ENCODE measurements around the gene ADCYAP1R1. TPM values are rescaled to one million over a fixed set of nuclear protein-coding genes. Genes with fewer than 3 reads are reported as not detected.

ADCYAP1R1 gene
- total RNA-seq, 1 donor from 2014 or later: 1.8 TPM

DNA sequence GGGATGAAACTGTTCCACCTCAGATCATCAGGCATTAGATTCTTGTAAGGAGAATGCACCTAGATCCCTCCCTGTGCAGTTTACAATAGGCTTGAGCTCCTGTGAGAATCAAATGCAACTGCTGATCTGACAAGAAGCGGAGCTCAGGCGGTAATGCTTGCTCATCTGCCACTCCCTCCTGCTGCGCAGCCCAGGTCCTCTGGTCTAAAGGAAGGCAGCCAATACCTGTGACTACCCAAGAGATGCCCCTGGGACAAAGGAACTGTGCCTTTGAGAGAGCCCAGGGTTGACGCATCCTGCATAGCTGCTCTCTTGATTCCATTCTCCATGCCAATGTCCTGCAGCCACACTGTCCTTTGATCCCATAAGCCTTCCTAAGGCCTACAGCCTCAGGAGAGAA is 73.1 kb downstream of the ADCYAP1R1 start:
- DNase-seq: no peak
- H3K27me3 ChIP-seq: no peaks in the 10 kb centered on the region
- ATAC-seq: no peak
- no peaks in the 10 kb centered on the region for H3K9me3 ChIP-seq
- intact Hi-C loops (cut with DNase I): loop anchor here (10.0 kb wide), 1 partner anchor 320 kb away; no protein-coding TSS in a partner anchor
- H3K36me3 ChIP-seq: no peaks in the 10 kb centered on the region
- TF ChIP-seq, protein P1, sequence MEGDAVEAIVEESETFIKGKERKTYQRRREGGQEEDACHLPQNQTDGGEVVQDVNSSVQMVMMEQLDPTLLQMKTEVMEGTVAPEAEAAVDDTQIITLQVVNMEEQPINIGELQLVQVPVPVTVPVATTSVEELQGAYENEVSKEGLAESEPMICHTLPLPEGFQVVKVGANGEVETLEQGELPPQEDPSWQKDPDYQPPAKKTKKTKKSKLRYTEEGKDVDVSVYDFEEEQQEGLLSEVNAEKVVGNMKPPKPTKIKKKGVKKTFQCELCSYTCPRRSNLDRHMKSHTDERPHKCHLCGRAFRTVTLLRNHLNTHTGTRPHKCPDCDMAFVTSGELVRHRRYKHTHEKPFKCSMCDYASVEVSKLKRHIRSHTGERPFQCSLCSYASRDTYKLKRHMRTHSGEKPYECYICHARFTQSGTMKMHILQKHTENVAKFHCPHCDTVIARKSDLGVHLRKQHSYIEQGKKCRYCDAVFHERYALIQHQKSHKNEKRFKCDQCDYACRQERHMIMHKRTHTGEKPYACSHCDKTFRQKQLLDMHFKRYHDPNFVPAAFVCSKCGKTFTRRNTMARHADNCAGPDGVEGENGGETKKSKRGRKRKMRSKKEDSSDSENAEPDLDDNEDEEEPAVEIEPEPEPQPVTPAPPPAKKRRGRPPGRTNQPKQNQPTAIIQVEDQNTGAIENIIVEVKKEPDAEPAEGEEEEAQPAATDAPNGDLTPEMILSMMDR (IDR thresholded peaks at IDR 0.05): no peak
- H3K27ac ChIP-seq: no peak overlapping the region
- H3K4me3 ChIP-seq: no peak overlapping the region
- peaks cover 3% of the 10 kb centered on the region for H3K4me1 ChIP-seq

- TF ChIP-seq, protein P1 (IDR thresholded peaks at IDR 0.05): no peak
- H3K36me3 ChIP-seq: no peaks in the 10 kb centered on the region
- DNase-seq (no peak), ATAC-seq (no peak)
- no peaks in the 10 kb centered on the region for H3K27me3 ChIP-seq
- intact Hi-C loops (cut with DNase I): loop anchor here (10.0 kb wide), 1 partner anchor 322 kb away; no protein-coding TSS in a partner anchor
- no peaks in the 10 kb centered on the region for H3K9me3 ChIP-seq
- H3K4me3 ChIP-seq: no peak overlapping the region
- H3K4me1 ChIP-seq: peaks cover 3% of the 10 kb centered on the region
- no peak overlapping the region for H3K27ac ChIP-seq
Measured at GRCh38 chr7:31126976-31127375, 74.9 kb downstream of the ADCYAP1R1 start.

- intact Hi-C loops (cut with DNase I): loop anchor here (10.0 kb wide), 1 partner anchor 324 kb away; no protein-coding TSS in a partner anchor
- Histone ChIP-seq H3K27ac (no peak overlapping the region), H3K4me1 (no peaks in the 10 kb centered on the region), H3K9me3 (no peaks in the 10 kb centered on the region), H3K4me3 (no peak overlapping the region), H3K27me3 (no peaks in the 10 kb centered on the region), H3K36me3 (no peaks in the 10 kb centered on the region)
- no peak for DNase-seq
- ATAC-seq: no peak
- TF ChIP-seq, protein P1 (IDR thresholded peaks at IDR 0.05): no peak
Measured at GRCh38 chr7:31129067-31129466, 77.0 kb downstream of the ADCYAP1R1 start.

GRCh38 chr7:31133497-31133896 is 81.4 kb downstream of the ADCYAP1R1 start:
- intact Hi-C loops (cut with DNase I): no loop called here
- ATAC-seq (peak; percentile 48), DNase-seq (no peak)
- Histone ChIP-seq H3K9me3 (no peaks in the 10 kb centered on the region), H3K4me3 (no peak overlapping the region), H3K36me3 (no peaks in the 10 kb centered on the region), H3K4me1 (no peaks in the 10 kb centered on the region), H3K27ac (no peak overlapping the region), H3K27me3 (no peaks in the 10 kb centered on the region)
- TF ChIP-seq, protein P1 (IDR thresholded peaks at IDR 0.05): no peak

DNA sequence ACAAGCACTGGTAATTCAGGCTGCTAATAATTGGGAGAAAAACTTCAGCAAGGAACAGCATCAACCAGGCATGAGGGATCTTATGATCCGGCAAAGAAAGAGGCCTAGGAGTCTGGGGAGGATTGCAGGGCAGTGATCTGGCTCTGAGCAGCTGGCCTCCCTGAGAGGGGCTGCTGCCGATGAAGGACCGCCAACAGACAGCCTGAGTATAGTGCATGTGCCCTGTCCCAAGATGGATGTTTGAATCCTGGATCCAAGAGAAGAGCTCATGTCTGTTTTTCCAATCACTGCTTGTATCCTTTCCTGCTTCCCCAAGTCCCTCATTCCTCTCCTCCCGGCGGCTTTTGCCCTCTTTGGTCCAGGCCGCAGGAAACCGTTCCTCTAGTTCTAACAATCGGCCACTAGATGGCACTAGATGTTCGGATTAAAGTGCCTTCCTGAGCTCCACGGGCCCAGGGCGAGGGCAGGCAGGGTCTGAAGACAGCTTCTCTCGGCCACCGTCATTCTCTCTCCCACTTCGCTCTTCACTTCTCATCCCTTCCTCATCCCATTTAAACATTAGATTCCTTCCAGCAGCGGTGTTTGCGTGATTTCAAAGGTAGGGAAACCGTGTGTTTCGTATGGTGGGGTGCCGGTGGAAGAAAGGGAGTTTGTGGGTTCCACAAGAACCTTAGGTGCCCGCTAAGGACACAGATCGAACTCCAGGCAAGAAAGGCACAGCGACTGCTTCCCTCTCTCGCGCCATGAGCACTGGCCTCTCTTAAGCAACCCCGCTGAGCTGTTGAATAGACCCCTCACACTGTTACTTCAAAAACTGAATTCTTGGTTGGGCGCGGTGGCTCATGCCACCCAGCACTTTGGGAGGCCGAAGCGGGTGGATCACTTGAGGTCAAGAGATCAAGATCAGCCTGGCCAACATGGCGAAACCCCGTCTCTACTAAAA is 82.4 kb downstream of the ADCYAP1R1 start:
- H3K36me3 ChIP-seq: no peaks in the 10 kb centered on the region
- no peak overlapping the region for H3K4me3 ChIP-seq
- intact Hi-C loops (cut with DNase I): no loop called here
- H3K27me3 ChIP-seq: no peaks in the 10 kb centered on the region
- no peaks in the 10 kb centered on the region for H3K9me3 ChIP-seq
- DNase-seq: peak; percentile 71
- ATAC-seq: peak; percentile 97
- TF ChIP-seq, protein P1 (IDR thresholded peaks at IDR 0.05): peak; percentile 75
- no peak overlapping the region for H3K27ac ChIP-seq
- no peaks in the 10 kb centered on the region for H3K4me1 ChIP-seq

All from upper lobe of right lung (tissue), 1 donor.